ENCODE data around the gene PUDP. TPM values are rescaled to one million over a fixed set of nuclear protein-coding genes. Genes with fewer than 3 reads are reported as not detected.

The PUDP gene
- polyA plus RNA-seq, 1 donor from 2014 or later, result 18.2 TPM

DNA sequence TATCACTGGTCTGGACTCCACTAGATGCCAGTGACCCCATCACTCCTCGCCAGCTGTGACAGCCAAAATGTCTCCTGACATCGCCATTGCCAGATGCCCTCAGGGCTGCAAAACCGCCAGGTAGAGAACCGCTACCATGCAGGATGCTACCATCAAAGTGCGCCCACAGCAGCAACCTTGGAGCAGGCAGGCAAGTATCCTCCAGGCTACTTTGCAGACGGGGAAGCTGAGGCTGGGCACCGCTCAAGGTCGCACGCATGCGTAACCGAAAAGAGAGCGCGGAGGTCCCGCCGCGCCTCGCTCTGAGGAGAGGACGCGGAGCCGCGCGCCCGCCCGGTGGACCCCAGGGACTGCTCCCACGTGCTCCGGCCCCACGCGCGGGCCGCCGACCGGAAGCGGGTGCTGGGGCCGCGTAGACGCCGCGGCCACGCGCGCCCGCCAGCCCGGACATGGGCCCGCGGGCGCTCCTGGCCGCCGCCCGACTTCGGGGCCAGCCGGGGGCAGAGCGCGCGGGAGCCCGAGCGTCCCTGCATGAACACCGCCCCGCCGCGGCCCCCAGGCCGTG, 458 bp downstream of the PUDP start, which contains the start of gene STS:
TSS of gene STS (plus strand) at position 300 of the 565 bp plus-strand sequence. CDS start 105,488 bp downstream, outside the sequence.
- H3K27me3 ChIP-seq (ENCODE audit: insufficient read depth, low read depth, low read length), result no peaks in the 10 kb centered on the region
- no peaks in the 10 kb centered on the region for H3K9me3 ChIP-seq (ENCODE audit: low read length)
- H3F3A ChIP-seq (ENCODE audit: insufficient read depth, low read length, poor library complexity, severe bottlenecking), result no peaks in the 10 kb centered on the region
- no peak for TF ChIP-seq SMC3 (conservative IDR thresholded peaks at IDR 0.05; ENCODE audit: poor library complexity)
- no peak for TF ChIP-seq EZH2 (IDR thresholded peaks at IDR 0.05; ENCODE audit: borderline replicate concordance, insufficient read depth, low read length, poor library complexity, severe bottlenecking)
- TF ChIP-seq RAD21 (conservative IDR thresholded peaks at IDR 0.05), result peak; percentile 14
- peak; percentile 73 for TF ChIP-seq MXI1 (conservative IDR thresholded peaks at IDR 0.05; ENCODE audit: poor library complexity, severe bottlenecking)
- TF ChIP-seq EP300 (conservative IDR thresholded peaks at IDR 0.05; ENCODE audit: poor library complexity, severe bottlenecking), result no peak
- no peak for TF ChIP-seq POLR2AphosphoS5 (IDR thresholded peaks at IDR 0.05)
- no peak for TF ChIP-seq TAF1 (IDR thresholded peaks at IDR 0.05; ENCODE audit: low read depth)
- no peak for TF ChIP-seq REST (IDR thresholded peaks at IDR 0.05; ENCODE audit: borderline replicate concordance)
- TF ChIP-seq CTCF (IDR thresholded peaks at IDR 0.05; ENCODE audit: poor library complexity, severe bottlenecking), result no peak
- peak within 1 kb of the TSS; percentile 79 for H3K4me3 ChIP-seq (ENCODE audit: low read length)
- H4K20me1 ChIP-seq (ENCODE audit: insufficient read depth), result no peaks in the 10 kb centered on the region
- peak within 1 kb of the TSS; percentile 92 for H3K27ac ChIP-seq (ENCODE audit: low read length)
- no peaks in the 10 kb centered on the region for H3K36me3 ChIP-seq (ENCODE audit: insufficient read depth, low read length)
- no peaks in the 10 kb centered on the region for H3K9me2 ChIP-seq (ENCODE audit: insufficient read depth, low read length)
- peak within 1 kb of the TSS; percentile 89 for H3K9ac ChIP-seq (ENCODE audit: low read length)
- peak within 1 kb of the TSS; percentile 39 for H3K4me2 ChIP-seq (ENCODE audit: low read length)
- H2AFZ ChIP-seq (ENCODE audit: low read depth, low read length), result peak within 1 kb of the TSS; percentile 60
- no peaks in the 10 kb centered on the region for H3K79me2 ChIP-seq (replicated peaks; ENCODE audit: insufficient read depth, low read length)

DNA sequence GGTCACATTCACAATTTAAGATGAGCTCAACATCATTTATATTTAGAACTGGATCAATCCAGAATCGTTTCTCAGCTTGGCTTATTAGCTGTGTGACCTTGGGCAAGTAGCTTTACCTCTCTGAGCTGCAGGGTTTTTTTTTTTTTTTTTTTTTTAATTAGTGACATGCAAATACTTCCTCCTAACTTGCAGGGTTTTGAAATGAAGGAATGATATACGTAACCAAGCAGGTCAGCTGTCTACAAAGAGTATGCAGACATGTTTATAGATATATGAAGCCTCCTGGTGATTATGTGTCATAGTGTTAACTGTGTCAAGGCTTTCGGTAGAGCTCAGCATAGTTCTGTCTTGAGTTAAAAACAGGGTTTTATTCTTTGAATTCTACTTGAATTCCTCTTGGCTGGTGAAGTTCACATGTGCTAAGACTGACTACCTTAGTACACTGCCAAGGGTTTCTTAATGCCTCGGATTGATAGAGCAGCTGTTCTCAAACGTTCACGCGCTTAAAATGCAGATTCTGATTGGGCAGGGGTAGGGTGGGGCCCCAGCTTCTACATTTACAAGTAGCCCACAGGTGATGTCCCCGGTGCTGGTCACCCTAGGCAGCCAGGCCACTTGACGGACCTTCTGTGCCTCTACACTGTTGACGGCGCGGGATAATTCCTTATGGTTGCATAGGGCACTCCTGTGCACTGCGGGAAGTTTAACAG, 1.1 kb downstream of the PUDP start:
- H3K27ac ChIP-seq (ENCODE audit: low read length), result peak overlapping the region; percentile 37
- peak overlapping the region; percentile 79 for H3K4me3 ChIP-seq (ENCODE audit: low read length)
- H3F3A ChIP-seq (ENCODE audit: insufficient read depth, low read length, poor library complexity, severe bottlenecking), result no peaks in the 10 kb centered on the region
- no peaks in the 10 kb centered on the region for H3K27me3 ChIP-seq (ENCODE audit: insufficient read depth, low read depth, low read length)
- H3K9ac ChIP-seq (ENCODE audit: low read length), result peak overlapping the region; percentile 73
- H3K36me3 ChIP-seq (ENCODE audit: insufficient read depth, low read length), result no peaks in the 10 kb centered on the region
- no peaks in the 10 kb centered on the region for H3K9me3 ChIP-seq (ENCODE audit: low read length)
- TF ChIP-seq CTCF (IDR thresholded peaks at IDR 0.05; ENCODE audit: poor library complexity, severe bottlenecking), result no peak
- H4K20me1 ChIP-seq (ENCODE audit: insufficient read depth), result no peaks in the 10 kb centered on the region
- no peaks in the 10 kb centered on the region for H3K79me2 ChIP-seq (replicated peaks; ENCODE audit: insufficient read depth, low read length)
- H2AFZ ChIP-seq (ENCODE audit: low read depth, low read length), result no peak overlapping the region
- peak overlapping the region; percentile 39 for H3K4me2 ChIP-seq (ENCODE audit: low read length)
- H3K9me2 ChIP-seq (ENCODE audit: insufficient read depth, low read length), result no peaks in the 10 kb centered on the region

Data from neural cell (in vitro differentiated cells).